GM23338 (cell line): ENCODE data around the gene SOAT1.

ENCODE experiments used
- EZH2 ChIP-seq: fragments of 200-600 bp; sonication (generic); IDR thresholded peaks from one replicate; pipeline ENCODE4 v1.8.0; 2017; ENCODE audit warnings: antibody characterized with exemption, mild to moderate bottlenecking, low read depth; ENCODE audit not compliant: unreplicated experiment
- EZH2phosphoT487 ChIP-seq: fragments of 200-600 bp; sonication (generic); IDR thresholded peaks from one replicate; pipeline ENCODE4 v1.8.1; 2018; ENCODE audit warnings: antibody characterized with exemption; ENCODE audit not compliant: unreplicated experiment
- JUNB ChIP-seq: IDR thresholded peaks from one replicate; pipeline ENCODE4 v1.6.1; 2016; ENCODE audit warnings: antibody characterized with exemption; ENCODE audit not compliant: unreplicated experiment
- NANOG ChIP-seq: IDR thresholded peaks from 2 replicates; pipeline ENCODE4 v1.6.1; 2016; ENCODE audit warnings: antibody characterized with exemption, borderline replicate concordance
- POLR2AphosphoS5 ChIP-seq: IDR thresholded peaks from 2 replicates; pipeline ENCODE4 v1.6.1; 2016; ENCODE audit warnings: antibody characterized with exemption, low read depth
- STAT1 ChIP-seq: IDR thresholded peaks from one replicate; pipeline ENCODE4 v1.6.1; 2016; ENCODE audit warnings: antibody characterized with exemption; ENCODE audit not compliant: unreplicated experiment
- ZNF114 ChIP-seq: fragments of 250-450 bp; sonication (Bioruptor Pico); IDR thresholded peaks from 2 replicates; pipeline ENCODE4 v1.5.0; 2020; ENCODE audit warnings: mild to moderate bottlenecking, moderate library complexity
- ZNF331 ChIP-seq: fragments of 250-450 bp; sonication (Bioruptor Pico); IDR thresholded peaks from 2 replicates; pipeline ENCODE4 v1.5.0; 2020; ENCODE audit warnings: low read depth, mild to moderate bottlenecking, moderate library complexity
- ZNF462 ChIP-seq: fragments of 250-450 bp; sonication (Bioruptor Pico); IDR thresholded peaks from 2 replicates; pipeline ENCODE4 v1.5.0; 2020; ENCODE audit warnings: mild to moderate bottlenecking, moderate library complexity
- TF ChIP-seq, protein P1 (sequence below), 2 experiments: fragments of 200-600 bp in 1 of 2; sonication (generic) in 1 of 2; conservative IDR thresholded peaks; 2 replicates each; pipeline versions ENCODE4 v1.5.1 to v1.6.1; 2016 to 2017; ENCODE audit warnings: antibody characterized with exemption in 2 of 2, low read depth in 2 of 2, mild to moderate bottlenecking in 2 of 2, moderate library complexity in 1 of 2
- TF ChIP-seq, protein P2 (sequence below): IDR thresholded peaks from one replicate; pipeline ENCODE4 v1.6.1; 2018; ENCODE audit warnings: antibody characterized with exemption; ENCODE audit not compliant: unreplicated experiment
- TF ChIP-seq, protein P3 (sequence below): IDR thresholded peaks from 2 replicates; pipeline ENCODE4 v1.6.1; 2016; ENCODE audit warnings: antibody characterized with exemption

GRCh38 chr1:179341943-179342547 lies 48.4 kb downstream of the SOAT1 start:
- TF ChIP-seq POLR2AphosphoS5 (no peak), EZH2phosphoT487 (no peak), EZH2 (no peak), ZNF462 (CRISPR knock-in tag) (no peak), JUNB (no peak), NANOG (no peak), STAT1 (no peak), ZNF114 (CRISPR knock-in tag) (no peak), ZNF331 (CRISPR knock-in tag) (no peak)
- TF ChIP-seq, protein P1, sequence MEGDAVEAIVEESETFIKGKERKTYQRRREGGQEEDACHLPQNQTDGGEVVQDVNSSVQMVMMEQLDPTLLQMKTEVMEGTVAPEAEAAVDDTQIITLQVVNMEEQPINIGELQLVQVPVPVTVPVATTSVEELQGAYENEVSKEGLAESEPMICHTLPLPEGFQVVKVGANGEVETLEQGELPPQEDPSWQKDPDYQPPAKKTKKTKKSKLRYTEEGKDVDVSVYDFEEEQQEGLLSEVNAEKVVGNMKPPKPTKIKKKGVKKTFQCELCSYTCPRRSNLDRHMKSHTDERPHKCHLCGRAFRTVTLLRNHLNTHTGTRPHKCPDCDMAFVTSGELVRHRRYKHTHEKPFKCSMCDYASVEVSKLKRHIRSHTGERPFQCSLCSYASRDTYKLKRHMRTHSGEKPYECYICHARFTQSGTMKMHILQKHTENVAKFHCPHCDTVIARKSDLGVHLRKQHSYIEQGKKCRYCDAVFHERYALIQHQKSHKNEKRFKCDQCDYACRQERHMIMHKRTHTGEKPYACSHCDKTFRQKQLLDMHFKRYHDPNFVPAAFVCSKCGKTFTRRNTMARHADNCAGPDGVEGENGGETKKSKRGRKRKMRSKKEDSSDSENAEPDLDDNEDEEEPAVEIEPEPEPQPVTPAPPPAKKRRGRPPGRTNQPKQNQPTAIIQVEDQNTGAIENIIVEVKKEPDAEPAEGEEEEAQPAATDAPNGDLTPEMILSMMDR (conservative IDR thresholded peaks at IDR 0.05; ENCODE audit: low read depth in 2 of 2), result no peak
- TF ChIP-seq, protein P2, sequence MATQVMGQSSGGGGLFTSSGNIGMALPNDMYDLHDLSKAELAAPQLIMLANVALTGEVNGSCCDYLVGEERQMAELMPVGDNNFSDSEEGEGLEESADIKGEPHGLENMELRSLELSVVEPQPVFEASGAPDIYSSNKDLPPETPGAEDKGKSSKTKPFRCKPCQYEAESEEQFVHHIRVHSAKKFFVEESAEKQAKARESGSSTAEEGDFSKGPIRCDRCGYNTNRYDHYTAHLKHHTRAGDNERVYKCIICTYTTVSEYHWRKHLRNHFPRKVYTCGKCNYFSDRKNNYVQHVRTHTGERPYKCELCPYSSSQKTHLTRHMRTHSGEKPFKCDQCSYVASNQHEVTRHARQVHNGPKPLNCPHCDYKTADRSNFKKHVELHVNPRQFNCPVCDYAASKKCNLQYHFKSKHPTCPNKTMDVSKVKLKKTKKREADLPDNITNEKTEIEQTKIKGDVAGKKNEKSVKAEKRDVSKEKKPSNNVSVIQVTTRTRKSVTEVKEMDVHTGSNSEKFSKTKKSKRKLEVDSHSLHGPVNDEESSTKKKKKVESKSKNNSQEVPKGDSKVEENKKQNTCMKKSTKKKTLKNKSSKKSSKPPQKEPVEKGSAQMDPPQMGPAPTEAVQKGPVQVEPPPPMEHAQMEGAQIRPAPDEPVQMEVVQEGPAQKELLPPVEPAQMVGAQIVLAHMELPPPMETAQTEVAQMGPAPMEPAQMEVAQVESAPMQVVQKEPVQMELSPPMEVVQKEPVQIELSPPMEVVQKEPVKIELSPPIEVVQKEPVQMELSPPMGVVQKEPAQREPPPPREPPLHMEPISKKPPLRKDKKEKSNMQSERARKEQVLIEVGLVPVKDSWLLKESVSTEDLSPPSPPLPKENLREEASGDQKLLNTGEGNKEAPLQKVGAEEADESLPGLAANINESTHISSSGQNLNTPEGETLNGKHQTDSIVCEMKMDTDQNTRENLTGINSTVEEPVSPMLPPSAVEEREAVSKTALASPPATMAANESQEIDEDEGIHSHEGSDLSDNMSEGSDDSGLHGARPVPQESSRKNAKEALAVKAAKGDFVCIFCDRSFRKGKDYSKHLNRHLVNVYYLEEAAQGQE, result no peak
- TF ChIP-seq, protein P3, sequence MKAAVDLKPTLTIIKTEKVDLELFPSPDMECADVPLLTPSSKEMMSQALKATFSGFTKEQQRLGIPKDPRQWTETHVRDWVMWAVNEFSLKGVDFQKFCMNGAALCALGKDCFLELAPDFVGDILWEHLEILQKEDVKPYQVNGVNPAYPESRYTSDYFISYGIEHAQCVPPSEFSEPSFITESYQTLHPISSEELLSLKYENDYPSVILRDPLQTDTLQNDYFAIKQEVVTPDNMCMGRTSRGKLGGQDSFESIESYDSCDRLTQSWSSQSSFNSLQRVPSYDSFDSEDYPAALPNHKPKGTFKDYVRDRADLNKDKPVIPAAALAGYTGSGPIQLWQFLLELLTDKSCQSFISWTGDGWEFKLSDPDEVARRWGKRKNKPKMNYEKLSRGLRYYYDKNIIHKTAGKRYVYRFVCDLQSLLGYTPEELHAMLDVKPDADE, result no peak
